Body of pancreas (tissue), 4 donors: ENCODE measurements around the gene NSA2. TPM values are rescaled to one million over a fixed set of nuclear protein-coding genes. Genes with fewer than 3 reads are reported as not detected.

ENCODE experiments used
- ATAC-seq: fragments of 150-250 bp; one replicate; pipeline ENCODE4 v1.9.1; 2016
- DNase-seq, 4 donors: peaks; one replicate each; pipeline ENCODE4 v3.0.0-alpha.2; 2019
- H3K27ac ChIP-seq, 4 donors: fragments of 200-600 bp; sonication (generic); 1 replicate in 3 of 4; 2 replicates in 1 of 4; pipeline versions ENCODE4 v1.5.1 to v1.6.1; 2016 to 2019; ENCODE audit warnings: mild to moderate bottlenecking in 1 of 4, mixed read lengths in 1 of 4, moderate library complexity in 1 of 4
- H3K27me3 ChIP-seq, 2 donors: fragments of 200-600 bp; sonication (generic); one replicate each; pipeline ENCODE4 v1.6.0; 2016; ENCODE audit warnings: mild to moderate bottlenecking in 1 of 2
- H3K36me3 ChIP-seq, 2 donors: fragments of 200-600 bp; sonication (generic); replicated peaks in 1 of 2; 2 replicates each; pipeline ENCODE4 v1.5.1; 2016; ENCODE audit warnings: low read depth in 2 of 2; ENCODE audit not compliant: insufficient read depth in 1 of 2
- H3K4me1 ChIP-seq: fragments of 200-600 bp; sonication (generic); one replicate; pipeline ENCODE4 v1.6.0; 2016
- H3K4me3 ChIP-seq, 2 donors: fragments of 200-600 bp; sonication (generic); 1 replicate in 1 of 2; 2 replicates in 1 of 2; pipeline ENCODE4 v1.5.1; 2016 to 2019
- H3K9me3 ChIP-seq, 3 donors: fragments of 200-600 bp; sonication (generic); 1 replicate in 2 of 3; 2 replicates in 1 of 3; pipeline ENCODE4 v1.5.1; 2016
- CTCF ChIP-seq, 7 experiments: fragments of 450-650 bp in 4 of 7; fragments of 200-600 bp in 3 of 7; sonication (generic) in 3 of 7; IDR thresholded peaks; one replicate each; pipeline ENCODE4 v1.5.1; 2016 to 2019; ENCODE audit warnings: antibody characterized with exemption in 7 of 7
- POLR2A ChIP-seq, 3 donors: fragments of 450-650 bp; IDR thresholded peaks; one replicate each; pipeline ENCODE4 v1.6.1; 2016; ENCODE audit warnings: antibody characterized with exemption in 3 of 3, mild to moderate bottlenecking in 2 of 3
- WGBS, 2 donors: methylation state at CpG; one replicate each; pipeline ENCODE4 v1.1.5; 2017; 5-methylcytosine and 5-hydroxymethylcytosine counted together
- intact Hi-C: fragments of 100-400 bp; cut with DNase I; formaldehyde crosslinking; loops from one replicate; pipeline ENCODE4 v1.15.1; 2023
- total RNA-seq, 2 donors: library from RNA; depleted of rRNA; stranded (reverse); fragments of >200 nt; gene quantifications; one replicate each; pipeline ENCODE4 v1.1.0, GENCODE V29; 2016

Gene NSA2
- total RNA-seq, 2 donors from 2014 or later = 74.2 to 83.0 TPM

- H3K4me1 ChIP-seq = peaks cover 25% of the 10 kb centered on the region
- H3K27ac ChIP-seq = no peak overlapping the region
- H3K9me3 ChIP-seq = no peaks in the 10 kb centered on the region
- no peak overlapping the region for H3K4me3 ChIP-seq
- ATAC-seq (no peak), DNase-seq (no peak)
- intact Hi-C loops = no loop called here
- TF ChIP-seq POLR2A (IDR thresholded peaks at IDR 0.05) (no peak), CTCF (IDR thresholded peaks at IDR 0.05) (no peak)
- no peaks in the 10 kb centered on the region for H3K36me3 ChIP-seq
- H3K27me3 ChIP-seq = no peaks in the 10 kb centered on the region
These were observed 3.5 kb upstream of the NSA2 start for GRCh38 chr5:74763504-74763903.

- ATAC-seq = no peak
- Histone ChIP-seq H3K27me3 (no peaks in the 10 kb centered on the region), H3K4me1 (peaks cover 25% of the 10 kb centered on the region), H3K9me3 (no peaks in the 10 kb centered on the region), H3K4me3 (no peak overlapping the region), H3K27ac (no peak overlapping the region), H3K36me3 (peaks cover 0 to 4% of the 10 kb centered on the region in 2 donors)
- no peak for DNase-seq
- WGBS, 2 donors = 55 to 56% methylated on average over 9 of the region's 9 CpGs
- intact Hi-C loops = no loop called here
- TF ChIP-seq POLR2A (IDR thresholded peaks at IDR 0.05) (no peak), CTCF (IDR thresholded peaks at IDR 0.05) (no peak)
These were observed 1.8 kb upstream of the NSA2 start for GRCh38 chr5:74765201-74765600.

GRCh38 chr5:74765929-74766328 is 1.1 kb upstream of the NSA2 start:
- H3K4me3 ChIP-seq = peak overlapping the region in 1 of 2 donors; percentile 92
- H3K4me1 ChIP-seq = peaks cover 25% of the 10 kb centered on the region

GRCh38 chr5:74766418-74766848 is 616 bp upstream of the NSA2 start:
- no peaks in the 10 kb centered on the region for H3K27me3 ChIP-seq
- TF ChIP-seq CTCF (IDR thresholded peaks at IDR 0.05) (peak in 6 of 7 experiments; percentile 39 to 63 (median 50)), POLR2A (IDR thresholded peaks at IDR 0.05) (no peak)
- 0 to 2% methylated on average over 9 to 10 of the region's 10 CpGs for WGBS, 2 donors
- no peaks in the 10 kb centered on the region for H3K9me3 ChIP-seq
- DNase-seq = peak in 1 of 4 donors; percentile 9
- H3K4me3 ChIP-seq = peak overlapping the region; percentile 92 to 98
- peak; percentile 53 for ATAC-seq
- peaks cover 0 to 8% of the 10 kb centered on the region in 2 donors for H3K36me3 ChIP-seq
- peak overlapping the region in 3 of 4 donors; percentile 62 to 77 (median 74) for H3K27ac ChIP-seq
- intact Hi-C loops = no loop called here
- H3K4me1 ChIP-seq = peaks cover 25% of the 10 kb centered on the region

More at GRCh38 chr5:74765929-74766328, 1.1 kb upstream of the NSA2 start:
- DNase-seq = no peak
- H3K36me3 ChIP-seq = peaks cover 0 to 8% of the 10 kb centered on the region in 2 donors
- 50 to 59% methylated on average over 27 of the region's 27 CpGs for WGBS, 2 donors
- H3K27me3 ChIP-seq = no peaks in the 10 kb centered on the region
- no peak for ATAC-seq
- H3K27ac ChIP-seq = peak overlapping the region in 1 of 4 donors; percentile 77
- TF ChIP-seq CTCF (IDR thresholded peaks at IDR 0.05) = no peak
- no peak for TF ChIP-seq POLR2A (IDR thresholded peaks at IDR 0.05)
- no peaks in the 10 kb centered on the region for H3K9me3 ChIP-seq
- intact Hi-C loops = no loop called here

- peak overlapping the region; percentile 92 to 98 for H3K4me3 ChIP-seq
- peaks cover 25% of the 10 kb centered on the region for H3K4me1 ChIP-seq
- H3K27me3 ChIP-seq = no peaks in the 10 kb centered on the region
- H3K27ac ChIP-seq = peak overlapping the region in 3 of 4 donors; percentile 62 to 77 (median 74)
- intact Hi-C loops = no loop called here
- DNase-seq (peak in 2 of 4 donors; percentile 11 to 21), ATAC-seq (no peak)
- no peaks in the 10 kb centered on the region for H3K9me3 ChIP-seq
- peaks cover 0 to 10% of the 10 kb centered on the region in 2 donors for H3K36me3 ChIP-seq
- TF ChIP-seq CTCF (IDR thresholded peaks at IDR 0.05) = no peak
- no peak for TF ChIP-seq POLR2A (IDR thresholded peaks at IDR 0.05)
- WGBS, 2 donors = 0 to 2% methylated on average over 9 of the region's 9 CpGs
These were observed 497 bp downstream of the NSA2 start for GRCh38 chr5:74767579-74767913.
